Activated gamma-delta T cell treated with Interleukin-2 at 50 U/mL for 16 hours (primary cell): ENCODE data around the gene KDM6B.

Experiments
- DNase-seq: peaks from one replicate; pipeline ENCODE4 v3.0.0-alpha.2; 2020

KDM6B gene

GRCh38 chr17:7842380-7843256 is 8.6 kb downstream of the KDM6B start:
- DNase-seq, result peak; percentile 85

GRCh38 chr17:7843257-7843535 is 9.2 kb downstream of the KDM6B start:
- DNase-seq, result peak; percentile 35

GRCh38 chr17:7843536-7844291 is 9.7 kb downstream of the KDM6B start:
- peak; percentile 86 for DNase-seq

- DNase-seq, result peak; percentile 73
Observed at GRCh38 chr17:7844292-7845154, 10.5 kb downstream of the KDM6B start.

- DNase-seq, result no peak
Observed at GRCh38 chr17:7845359-7846062, 11.5 kb downstream of the KDM6B start.

GRCh38 chr17:7846063-7846735 is 12.2 kb downstream of the KDM6B start:
- DNase-seq, result no peak

GRCh38 chr17:7846765-7847661 is 13.0 kb downstream of the KDM6B start:
- no peak for DNase-seq

GRCh38 chr17:7848131-7848579 is 14.1 kb downstream of the KDM6B start:
- no peak for DNase-seq

GRCh38 chr17:7848739-7849129 is 14.7 kb downstream of the KDM6B start:
- DNase-seq, result no peak

GRCh38 chr17:7849130-7849750 is 15.2 kb downstream of the KDM6B start:
- DNase-seq, result no peak

- DNase-seq, result no peak
Observed at GRCh38 chr17:7849751-7850504, 15.9 kb downstream of the KDM6B start.

GRCh38 chr17:7850701-7851437 is 16.9 kb downstream of the KDM6B start:
- DNase-seq, result no peak

GRCh38 chr17:7851438-7852261 is 17.6 kb downstream of the KDM6B start:
- DNase-seq, result peak; percentile 94

GRCh38 chr17:7852262-7852670 is 18.2 kb downstream of the KDM6B start:
- no peak for DNase-seq

GRCh38 chr17:7852919-7853690 is 19.1 kb downstream of the KDM6B start:
- no peak for DNase-seq

- no peak for DNase-seq
Observed at GRCh38 chr17:7853691-7854038, 19.6 kb downstream of the KDM6B start.

- DNase-seq, result no peak
Observed at GRCh38 chr17:7854078-7854777, 20.2 kb downstream of the KDM6B start.
